HUES48 (cell line): ENCODE data around the gene CENPU.

Experiments used
- H3K27ac ChIP-seq: one replicate; pipeline ENCODE4 v1.7.0; 2013; ENCODE audit warnings: low read depth, low read length, inconsistent platforms
- H3K27me3 ChIP-seq: 2 replicates; pipeline ENCODE4 v1.6.1; 2013; ENCODE audit warnings: mild to moderate bottlenecking, low read length; ENCODE audit not compliant: control insufficient read depth, insufficient read depth
- H3K36me3 ChIP-seq: 2 replicates; pipeline ENCODE4 v1.6.1; 2013; ENCODE audit warnings: low read length; ENCODE audit not compliant: control insufficient read depth, insufficient read depth
- H3K4me1 ChIP-seq: 2 replicates; pipeline ENCODE4 v1.6.1; 2013; ENCODE audit warnings: mild to moderate bottlenecking, low read length; ENCODE audit not compliant: control insufficient read depth, insufficient read depth
- H3K4me3 ChIP-seq: 2 replicates; pipeline ENCODE4 v1.5.1; 2013; ENCODE audit warnings: mild to moderate bottlenecking, low read depth, low read length
- H3K9ac ChIP-seq: 2 replicates; pipeline ENCODE4 v1.6.1; 2013; ENCODE audit warnings: mild to moderate bottlenecking, low read depth, low read length, moderate library complexity
- H3K9me3 ChIP-seq: 2 replicates; pipeline ENCODE4 v1.6.1; 2013; ENCODE audit warnings: low read length; ENCODE audit not compliant: control insufficient read depth, insufficient read depth

The CENPU gene

DNA sequence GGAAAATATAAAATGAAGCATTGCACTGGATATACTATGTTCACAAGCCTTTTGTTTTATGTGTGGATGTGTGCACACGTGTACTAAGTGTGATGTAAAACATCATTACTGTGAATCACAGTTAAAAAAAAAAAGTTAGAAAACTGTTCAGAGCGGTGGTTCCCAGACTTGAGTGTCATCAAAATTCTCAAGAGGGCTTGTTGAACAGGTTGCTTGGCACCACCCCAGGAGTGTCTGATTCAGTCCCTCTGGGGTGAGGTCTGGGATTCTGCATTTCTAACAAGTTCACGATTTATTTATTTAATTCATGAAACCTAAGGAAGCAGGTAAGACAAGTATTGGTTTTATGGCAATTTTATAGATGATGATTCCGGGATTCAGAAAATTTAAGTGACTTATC lies 1.8 kb downstream of the CENPU start:
- peaks cover 18% of the 10 kb centered on the region for H3K4me1 ChIP-seq
- no peaks in the 10 kb centered on the region for H3K9me3 ChIP-seq
- peak overlapping the region; percentile 93 for H3K4me3 ChIP-seq
- no peak overlapping the region for H3K27ac ChIP-seq
- H3K9ac ChIP-seq: no peak overlapping the region
- H3K36me3 ChIP-seq: peaks cover 38% of the 10 kb centered on the region
- H3K27me3 ChIP-seq: no peaks in the 10 kb centered on the region

DNA sequence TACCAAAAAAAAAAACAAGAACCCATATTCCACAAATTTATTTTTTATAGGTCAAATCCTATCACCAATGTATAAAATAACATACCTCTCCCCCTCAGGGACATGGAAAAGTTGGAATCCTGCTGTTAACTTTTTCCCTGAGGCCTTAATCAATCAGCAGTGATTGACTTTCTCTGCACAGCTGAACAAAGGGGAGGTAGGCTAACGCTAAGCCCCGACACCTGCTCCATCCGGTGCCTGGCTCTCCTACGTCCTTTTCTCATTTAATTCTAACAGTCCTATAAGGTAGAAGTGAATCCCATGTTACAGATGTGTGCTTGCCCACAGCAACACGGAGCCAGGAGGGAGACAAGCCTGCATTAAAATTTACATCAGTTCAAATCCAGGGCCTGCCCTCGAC lies 2.8 kb downstream of the CENPU start:
- Histone ChIP-seq H3K36me3 (peaks cover 46% of the 10 kb centered on the region), H3K27ac (no peak overlapping the region), H3K4me3 (no peak overlapping the region), H3K4me1 (peaks cover 18% of the 10 kb centered on the region), H3K27me3 (no peaks in the 10 kb centered on the region), H3K9ac (no peak overlapping the region), H3K9me3 (no peaks in the 10 kb centered on the region)

DNA sequence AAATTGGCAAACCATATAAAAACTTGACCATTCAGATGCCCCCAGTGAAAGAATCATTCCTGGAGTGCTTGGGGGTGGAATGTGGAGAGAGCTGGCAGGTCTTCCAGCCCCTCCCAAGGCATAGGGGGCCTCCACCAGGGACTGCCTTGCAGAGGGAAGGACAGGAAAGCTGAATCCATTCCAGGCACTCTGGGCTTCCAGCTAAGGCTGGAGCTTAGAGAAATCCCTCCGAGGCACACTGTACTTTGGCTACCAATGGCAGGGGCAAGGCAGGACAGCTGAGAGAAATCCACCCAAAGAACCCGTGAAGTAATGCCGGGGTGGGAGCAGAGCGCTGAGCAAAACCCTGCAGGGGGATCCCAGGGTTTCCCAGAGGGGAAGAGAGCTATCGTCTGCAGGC lies 4.0 kb downstream of the CENPU start:
- Histone ChIP-seq H3K4me1 (peaks cover 16% of the 10 kb centered on the region), H3K4me3 (no peak overlapping the region), H3K36me3 (peaks cover 57% of the 10 kb centered on the region), H3K27ac (no peak overlapping the region), H3K9me3 (no peaks in the 10 kb centered on the region), H3K27me3 (no peaks in the 10 kb centered on the region), H3K9ac (no peak overlapping the region)

DNA sequence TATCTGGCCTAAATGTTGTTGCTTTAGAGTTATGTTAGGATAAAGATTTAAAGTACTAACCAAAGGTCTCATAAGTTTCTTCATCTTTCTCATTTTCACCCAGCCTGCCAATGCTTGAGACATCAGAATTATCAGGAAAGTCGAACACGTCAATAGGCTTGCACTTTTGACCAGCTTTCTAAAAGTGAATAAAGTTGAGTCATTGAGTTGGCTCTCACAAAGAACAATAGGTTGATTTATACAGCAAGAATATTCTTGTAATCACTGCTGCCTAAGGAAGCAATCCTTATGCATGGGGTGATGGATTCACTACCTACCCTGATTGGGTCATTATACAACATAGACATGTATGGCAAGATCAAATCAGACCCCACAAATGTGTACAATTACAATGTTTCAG lies 5.0 kb downstream of the CENPU start:
- Histone ChIP-seq H3K4me3 (no peak overlapping the region), H3K27me3 (no peaks in the 10 kb centered on the region), H3K4me1 (0 out of 2 replicates have a peak, but pooled peaks cover 13% of the 10 kb centered on the region), H3K27ac (no peak overlapping the region), H3K9me3 (no peaks in the 10 kb centered on the region), H3K9ac (no peak overlapping the region), H3K36me3 (peaks cover 67% of the 10 kb centered on the region)

DNA sequence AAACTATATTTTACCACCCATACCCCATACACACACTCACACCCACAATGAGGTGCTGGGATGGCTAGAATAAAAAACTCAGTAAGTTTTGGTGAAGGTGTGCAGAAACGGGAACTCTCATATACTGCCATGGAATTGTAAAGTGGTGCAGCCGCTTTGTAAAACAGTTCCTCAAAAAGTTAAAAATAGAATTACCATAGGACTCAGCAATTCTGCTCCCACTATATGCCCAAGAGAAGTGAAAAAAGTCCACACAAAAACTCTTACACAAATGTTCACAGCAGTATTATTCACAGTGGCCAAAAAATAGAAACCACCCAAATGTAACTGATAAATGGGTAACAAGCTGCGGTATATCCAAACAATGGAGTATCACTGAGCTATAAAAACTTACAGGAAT lies 6.5 kb downstream of the CENPU start:
- no peak overlapping the region for H3K9ac ChIP-seq
- no peaks in the 10 kb centered on the region for H3K27me3 ChIP-seq
- no peak overlapping the region for H3K4me3 ChIP-seq
- peaks cover 77% of the 10 kb centered on the region for H3K36me3 ChIP-seq
- 0 out of 2 replicates have a peak, but pooled peaks cover 11% of the 10 kb centered on the region for H3K4me1 ChIP-seq
- H3K27ac ChIP-seq: no peak overlapping the region
- no peaks in the 10 kb centered on the region for H3K9me3 ChIP-seq

DNA sequence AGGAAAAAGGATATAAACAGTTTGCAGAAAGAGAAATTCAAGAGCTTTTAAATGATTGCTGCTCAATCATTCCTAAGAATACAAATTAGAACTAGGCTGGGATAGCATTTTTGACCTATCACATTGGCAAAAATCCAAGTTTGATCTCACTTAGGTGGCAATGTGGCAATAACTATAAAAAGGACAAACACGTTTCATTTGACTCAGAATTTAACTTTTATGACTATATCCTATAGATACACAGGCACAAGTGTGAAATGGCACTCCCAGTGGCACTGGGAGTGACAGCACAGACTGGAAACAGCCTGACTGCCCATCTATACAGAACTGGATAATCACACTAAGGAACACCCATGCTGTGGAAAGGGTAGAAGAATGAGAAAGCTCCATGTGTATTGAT lies 11.1 kb downstream of the CENPU start:
- no peak overlapping the region for H3K4me3 ChIP-seq
- H3K9me3 ChIP-seq: no peaks in the 10 kb centered on the region
- no peak overlapping the region for H3K9ac ChIP-seq
- no peak overlapping the region for H3K27ac ChIP-seq
- H3K27me3 ChIP-seq: no peaks in the 10 kb centered on the region
- no peaks in the 10 kb centered on the region for H3K4me1 ChIP-seq
- peaks cover 91% of the 10 kb centered on the region for H3K36me3 ChIP-seq

DNA sequence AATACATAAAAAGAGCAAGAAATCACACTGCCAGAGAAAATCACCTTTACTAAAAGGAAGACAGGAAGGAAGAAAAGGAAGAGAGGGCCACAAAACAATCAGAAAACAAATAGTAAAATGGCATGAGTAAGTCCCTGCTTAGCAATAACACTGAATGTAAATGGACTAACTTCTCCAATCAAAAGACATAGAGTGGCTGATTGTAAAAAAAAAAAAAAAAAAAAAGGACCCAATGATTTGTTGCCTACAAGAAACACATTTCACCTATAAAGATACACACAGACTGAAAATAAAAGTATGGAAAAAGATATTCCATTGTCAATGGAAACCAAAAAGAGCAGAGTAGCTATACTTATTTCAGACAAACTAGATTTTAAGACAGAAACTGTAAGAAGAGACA lies 12.6 kb downstream of the CENPU start:
- no peaks in the 10 kb centered on the region for H3K27me3 ChIP-seq
- H3K9ac ChIP-seq: no peak overlapping the region
- H3K27ac ChIP-seq: no peak overlapping the region
- H3K4me3 ChIP-seq: no peak overlapping the region
- no peaks in the 10 kb centered on the region for H3K4me1 ChIP-seq
- no peaks in the 10 kb centered on the region for H3K9me3 ChIP-seq
- H3K36me3 ChIP-seq: peaks cover 94% of the 10 kb centered on the region

DNA sequence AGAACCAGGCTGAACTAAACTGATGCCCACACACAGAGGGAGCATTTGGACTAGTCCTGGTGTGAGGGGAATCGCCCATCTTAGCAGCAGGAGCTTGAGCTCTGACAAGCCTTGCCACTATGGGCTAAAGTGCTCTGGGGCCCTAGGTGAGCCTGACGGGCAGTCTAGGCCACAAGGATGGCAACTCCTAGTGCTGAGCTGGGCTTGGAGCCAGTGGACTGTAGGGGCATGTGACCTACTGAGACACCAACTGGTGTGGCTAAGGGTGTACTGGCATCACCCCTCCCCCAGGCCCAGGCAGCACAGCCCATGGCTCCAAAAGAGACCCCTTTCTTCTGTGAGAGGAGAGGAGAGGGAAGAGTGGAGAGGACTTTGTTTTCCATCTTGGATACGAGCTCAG lies 14.5 kb downstream of the CENPU start:
- Histone ChIP-seq H3K9me3 (no peaks in the 10 kb centered on the region), H3K4me1 (no peaks in the 10 kb centered on the region), H3K27ac (no peak overlapping the region), H3K9ac (no peak overlapping the region), H3K36me3 (peaks cover 94% of the 10 kb centered on the region), H3K27me3 (no peaks in the 10 kb centered on the region), H3K4me3 (no peak overlapping the region)

DNA sequence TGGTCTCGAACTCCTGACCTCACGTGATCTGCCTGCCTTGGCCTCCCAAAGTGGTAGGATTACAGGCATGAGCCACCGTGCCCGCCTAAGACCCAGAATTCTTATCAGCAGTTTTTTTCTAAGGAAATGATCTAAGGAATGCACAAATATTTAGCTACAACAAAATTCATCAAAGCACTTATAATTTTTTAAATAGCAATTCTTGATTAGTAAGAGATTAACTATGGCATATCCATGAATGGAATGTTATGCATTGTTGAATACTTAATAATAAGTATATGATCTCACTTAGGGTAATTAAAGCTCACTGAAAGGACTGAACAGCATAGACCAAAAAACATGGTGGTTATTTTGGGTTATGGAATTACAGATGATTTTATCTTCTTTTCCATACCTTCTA lies 18.4 kb downstream of the CENPU start:
- Histone ChIP-seq H3K9ac (no peak overlapping the region), H3K27ac (no peak overlapping the region), H3K36me3 (peaks cover 97% of the 10 kb centered on the region), H3K27me3 (no peaks in the 10 kb centered on the region), H3K9me3 (no peaks in the 10 kb centered on the region), H3K4me3 (no peak overlapping the region), H3K4me1 (no peaks in the 10 kb centered on the region)

DNA sequence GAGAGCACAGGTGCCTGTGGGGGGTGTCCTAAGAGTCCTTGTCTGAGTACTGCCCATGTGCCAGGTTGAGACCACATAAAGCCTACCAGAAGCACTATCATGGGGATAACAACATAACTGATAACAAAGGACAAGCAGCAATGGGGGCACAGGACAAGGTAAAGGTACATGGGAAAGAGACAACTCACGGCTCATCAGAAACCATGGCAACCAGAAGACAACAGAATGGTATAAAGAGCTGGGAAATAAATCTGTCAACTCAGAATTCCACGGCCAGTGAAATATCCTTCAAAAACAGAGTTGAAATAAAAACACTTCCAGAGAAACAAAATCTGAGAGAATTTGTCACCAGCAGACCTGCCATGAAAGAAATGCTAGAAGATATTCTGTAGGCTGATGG lies 20.0 kb downstream of the CENPU start:
- Histone ChIP-seq H3K4me1 (no peaks in the 10 kb centered on the region), H3K27ac (no peak overlapping the region), H3K4me3 (no peak overlapping the region), H3K27me3 (no peaks in the 10 kb centered on the region), H3K9ac (no peak overlapping the region), H3K36me3 (peaks cover 97% of the 10 kb centered on the region), H3K9me3 (no peaks in the 10 kb centered on the region)

DNA sequence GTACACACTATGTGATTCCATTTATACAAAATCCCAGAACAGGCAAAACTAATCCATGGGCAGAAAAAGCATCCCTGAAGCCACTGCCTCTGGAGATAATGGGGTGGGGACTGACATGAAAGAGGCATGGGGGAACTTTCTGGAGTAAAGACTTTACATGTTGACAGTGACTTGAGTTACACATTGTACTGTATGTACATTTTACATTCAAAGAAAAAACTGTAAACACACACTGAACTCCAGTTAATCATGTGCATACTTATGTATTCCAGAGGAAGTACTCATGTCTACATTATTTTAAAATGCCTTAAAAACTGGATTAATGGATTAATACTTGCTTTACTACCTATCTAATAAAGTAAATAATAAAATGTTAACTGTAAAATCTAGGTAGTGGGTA lies 21.6 kb downstream of the CENPU start:
- no peak overlapping the region for H3K4me3 ChIP-seq
- H3K27ac ChIP-seq: no peak overlapping the region
- H3K27me3 ChIP-seq: no peaks in the 10 kb centered on the region
- H3K9ac ChIP-seq: no peak overlapping the region
- no peaks in the 10 kb centered on the region for H3K9me3 ChIP-seq
- H3K4me1 ChIP-seq: no peaks in the 10 kb centered on the region
- H3K36me3 ChIP-seq: peaks cover 97% of the 10 kb centered on the region

DNA sequence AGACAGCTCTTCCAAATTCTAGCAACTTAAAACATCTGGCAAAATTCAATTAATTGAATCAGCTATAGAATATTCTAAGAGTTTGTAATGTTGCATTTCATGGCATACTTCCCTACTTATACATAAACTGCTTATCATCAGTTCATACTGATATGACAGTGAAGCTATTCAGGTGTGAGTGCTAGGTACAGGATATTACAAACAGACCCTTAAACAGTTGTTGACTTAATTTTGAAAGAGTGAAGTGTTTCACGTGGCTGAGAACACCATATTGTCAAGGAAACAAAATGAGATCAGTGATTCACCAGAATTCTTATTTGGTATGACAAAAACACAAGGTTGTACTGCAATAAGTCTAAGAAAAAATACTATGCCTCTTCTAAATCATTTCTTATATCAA lies 27.4 kb downstream of the CENPU start:
- no peak overlapping the region for H3K4me3 ChIP-seq
- peaks cover 99% of the 10 kb centered on the region for H3K36me3 ChIP-seq
- H3K27ac ChIP-seq: no peak overlapping the region
- H3K4me1 ChIP-seq: no peaks in the 10 kb centered on the region
- no peak overlapping the region for H3K9ac ChIP-seq
- no peaks in the 10 kb centered on the region for H3K27me3 ChIP-seq
- no peaks in the 10 kb centered on the region for H3K9me3 ChIP-seq
